ENCODE results near the gene M1AP. TPM values are rescaled to one million over a fixed set of nuclear protein-coding genes. Genes with fewer than 3 reads are reported as not detected.

The M1AP gene
- total and polyA plus RNA-seq, 2 of the 8 experiments (the other 6 are each of a cell fraction or from before 2014, with no cell fraction given), result 4.8 TPM

- CTCF ChIA-PET (ENCODE audit: partially characterized antibody), result no interaction called here
- FAIRE-seq, result no peak
- 89% methylated on average over 12 of the region's 12 CpGs; no CpG with 5 or more reads in 1 of the 2 experiments for WGBS, 2 experiments (ENCODE audit: extremely low coverage in 1 of 2, insufficient coverage in 1 of 2, insufficient read length in 1 of 2, insufficient replicate concordance in 2 of 2, low coverage in 1 of 2, low lambda C conversion rate in 2 of 2, missing lambda C conversion rate in 1 of 2)
Measured at GRCh38 chr2:74620671-74621070, 27.5 kb downstream of the M1AP start.

More at GRCh38 chr2:74620671-74621070, 27.5 kb downstream of the M1AP start:
- Histone ChIP-seq H3K18ac (ENCODE audit: extremely low read depth, low read length) (no peak overlapping the region), H3K4me2 (ENCODE audit: insufficient read depth in 1 of 2, low read depth in 2 of 2, low read length in 2 of 2) (no peak overlapping the region), H3K79me2 (ENCODE audit: control insufficient read depth in 1 of 2, insufficient read depth in 2 of 2, low read length in 2 of 2) (no peaks in the 10 kb centered on the region), H4K20me1 (replicated peaks in 1 of 2; ENCODE audit: control insufficient read depth in 1 of 2, insufficient read depth in 2 of 2, low read length in 2 of 2) (no peaks in the 10 kb centered on the region), H2AFZ (ENCODE audit: low read length) (no peak overlapping the region), H3K4me1 (replicated peaks in 1 of 4; ENCODE audit: control insufficient read depth in 3 of 4, insufficient read depth in 4 of 4, low read length in 3 of 4) (no peaks in the 10 kb centered on the region), H2BK120ac (replicated peaks; ENCODE audit: low read depth, low read length) (no peak overlapping the region), H2AK5ac (ENCODE audit: low read depth, low read length) (no peak overlapping the region), H3K9me3 (ENCODE audit: insufficient read depth in 2 of 2, low read depth in 1 of 2, low read length in 1 of 2) (no peaks in the 10 kb centered on the region), H3K56ac (replicated peaks; ENCODE audit: insufficient read length, low read depth, low read length) (no peak overlapping the region), H2BK5ac (ENCODE audit: low read depth, low read length) (no peak overlapping the region), H4K91ac (replicated peaks; ENCODE audit: insufficient read length, low read length) (no peak overlapping the region), H3K4me3 (ENCODE audit: extremely low read depth in 1 of 4, insufficient read depth in 2 of 4, low read depth in 3 of 4, low read length in 4 of 4) (no peak overlapping the region), H2BK15ac (ENCODE audit: low read length) (no peak overlapping the region), H3K27ac (ENCODE audit: low read depth, low read length) (no peak overlapping the region), H2BK12ac (ENCODE audit: low read depth, low read length) (no peak overlapping the region), H4K5ac (ENCODE audit: insufficient read length, low read depth, low read length) (no peak overlapping the region), H3K23ac (ENCODE audit: insufficient read length) (no peak overlapping the region), H3K79me1 (ENCODE audit: low read depth, low read length) (no peaks in the 10 kb centered on the region), H3K27me3 (replicated peaks in 1 of 4; ENCODE audit: control insufficient read depth in 3 of 4, extremely low read depth in 1 of 4, insufficient read depth in 3 of 4, low read length in 3 of 4) (no peaks in the 10 kb centered on the region), H3K14ac (ENCODE audit: insufficient read length) (no peak overlapping the region), H3K23me2 (ENCODE audit: low read depth, low read length) (0 out of 2 replicates have a peak, but pooled peaks cover 1% of the 10 kb centered on the region), H3K9ac (replicated peaks in 1 of 4; ENCODE audit: extremely low read depth in 1 of 4, low read depth in 3 of 4, low read length in 3 of 4) (no peak overlapping the region), H3K4ac (replicated peaks; ENCODE audit: insufficient read length, low read depth, low read length) (no peak overlapping the region), H2BK20ac (ENCODE audit: low read length) (no peak overlapping the region), H3K36me3 (ENCODE audit: control insufficient read depth in 2 of 4, insufficient read depth in 4 of 4, low read length in 3 of 4) (no peaks in the 10 kb centered on the region), H4K8ac (ENCODE audit: extremely low read depth, insufficient read depth, low read length) (no peak overlapping the region)
- POLR2A ChIA-PET (ENCODE audit: partially characterized antibody), result no interaction called here
- DNase-seq (ENCODE audit: low read depth in 1 of 2, low spot score in 2 of 2), result no peak
- TF ChIP-seq NANOG (IDR thresholded peaks at IDR 0.05; ENCODE audit: insufficient read depth, low read depth, low read length, poor library complexity, severe bottlenecking), result no peak
- no peak for TF ChIP-seq SUZ12 (IDR thresholded peaks at IDR 0.05; ENCODE audit: low read length)
- no peak for TF ChIP-seq EZH2 (IDR thresholded peaks at IDR 0.05; ENCODE audit: low read depth, low read length, severe bottlenecking)
- TF ChIP-seq MAFK (IDR thresholded peaks at IDR 0.05; ENCODE audit: low read depth, low read length), result no peak
